Keratinocyte (primary cell): ENCODE measurements around the gene HABP2. TPM values are rescaled to one million over a fixed set of nuclear protein-coding genes. Genes with fewer than 3 reads are reported as not detected.

ENCODE experiments used
- DNase-seq: peaks from one replicate; pipeline ENCODE4 v3.0.0-alpha.2; 2011; ENCODE audit warnings: low read depth, missing footprints, low spot score
- FAIRE-seq: peaks from 2 replicates; lab custom pipeline; 2011; peaks lifted over from hg19 to GRCh38; lab: Jason Lieb, UNC
- H2AFZ ChIP-seq: 2 replicates; pipeline ENCODE4 v1.6.0; 2012; ENCODE audit warnings: low read length, control low read depth, inconsistent platforms; ENCODE audit not compliant: control insufficient read depth
- H3K27ac ChIP-seq: 2 replicates; pipeline ENCODE4 v1.5.1; 2011; ENCODE audit warnings: low read length; ENCODE audit not compliant: control insufficient read depth, insufficient read depth
- H3K27me3 ChIP-seq: 3 replicates; pipeline ENCODE4 v1.6.0; 2011; ENCODE audit warnings: low read length; ENCODE audit not compliant: control insufficient read depth, insufficient read depth; ENCODE audit errors: extremely low read depth
- H3K36me3 ChIP-seq, 2 experiments: 2 replicates in 1 of 2; 3 replicates in 1 of 2; pipeline ENCODE4 v1.5.1; 2011; ENCODE audit warnings: low read length in 2 of 2, mild to moderate bottlenecking in 1 of 2; ENCODE audit not compliant: control insufficient read depth in 2 of 2, insufficient read depth in 2 of 2; ENCODE audit errors: extremely low read depth in 1 of 2
- H3K4me1 ChIP-seq: 3 replicates; pipeline ENCODE4 v1.5.1; 2011; ENCODE audit warnings: low read length; ENCODE audit not compliant: control insufficient read depth, insufficient read depth; ENCODE audit errors: extremely low read depth
- H3K4me2 ChIP-seq: 3 replicates; pipeline ENCODE4 v1.6.0; 2011; ENCODE audit warnings: low read depth, low read length; ENCODE audit not compliant: control insufficient read depth, insufficient read depth; ENCODE audit errors: extremely low read depth
- H3K4me3 ChIP-seq, 3 experiments: fragments of 200-600 bp in 1 of 3; sonication (generic) in 1 of 3; 2 replicates in 2 of 3; 3 replicates in 1 of 3; pipeline ENCODE4 v1.5.1; 2011 to 2016; ENCODE audit warnings: low read length in 3 of 3, mild to moderate bottlenecking in 3 of 3, control low read depth in 2 of 3, inconsistent platforms in 1 of 3, low read depth in 1 of 3, mixed read lengths in 1 of 3, mixed run types in 1 of 3, moderate library complexity in 1 of 3; ENCODE audit not compliant: control insufficient read depth in 2 of 3, insufficient read depth in 2 of 3; ENCODE audit errors: extremely low read depth in 1 of 3
- H3K79me2 ChIP-seq: 2 replicates; pipeline ENCODE4 v1.6.0; 2012; ENCODE audit warnings: low read length; ENCODE audit not compliant: control insufficient read depth, insufficient read depth
- H3K9ac ChIP-seq: 3 replicates; pipeline ENCODE4 v1.6.0; 2011; ENCODE audit warnings: low read length; ENCODE audit not compliant: control insufficient read depth, insufficient read depth; ENCODE audit errors: extremely low read depth
- H3K9me1 ChIP-seq: 3 replicates; pipeline ENCODE4 v1.6.0; 2011; ENCODE audit warnings: low read length; ENCODE audit not compliant: control insufficient read depth, insufficient read depth; ENCODE audit errors: extremely low read depth
- H3K9me3 ChIP-seq: 2 replicates; pipeline ENCODE4 v1.5.1; 2012; ENCODE audit warnings: low read depth, low read length; ENCODE audit not compliant: control insufficient read depth
- H4K20me1 ChIP-seq: 3 replicates; pipeline ENCODE4 v1.6.0; 2011; ENCODE audit warnings: low read length; ENCODE audit not compliant: control insufficient read depth, insufficient read depth; ENCODE audit errors: extremely low read depth
- CTCF ChIP-seq, 3 experiments: IDR thresholded peaks in 1 of 3; conservative IDR thresholded peaks in 1 of 3; optimal IDR thresholded peaks in 1 of 3; 2 replicates in 2 of 3; 3 replicates in 1 of 3; pipeline versions ENCODE3 to v1.5.1; 2011; ENCODE audit warnings: low read length in 3 of 3, mild to moderate bottlenecking in 3 of 3, moderate library complexity in 2 of 3, control low read depth in 1 of 3, inconsistent platforms in 1 of 3; ENCODE audit not compliant: insufficient read depth in 2 of 3; ENCODE audit errors: extremely low read depth in 1 of 3
- EZH2 ChIP-seq: IDR thresholded peaks from one replicate; pipeline ENCODE4 v1.6.1; 2012; ENCODE audit warnings: inconsistent platforms, mild to moderate bottlenecking, low read length, moderate library complexity
- dilution Hi-C: fragments of 300-500 bp; cut with MboI; formaldehyde crosslinking; loops from one replicate; pipeline ENCODE4 v1.7.0; 2020; ENCODE audit warnings: low sequenced_read_pairs; ENCODE audit not compliant: extremely low pct_ligation_motif_present
- polyA plus RNA-seq, 5 experiments: library from polyadenylated mRNA; depleted of rRNA in 3 of 5; stranded (reverse) in 3 of 5; stranded (forward) in 1 of 5; unstranded in 1 of 5; fragments of >200 nt; gene quantifications; 1 replicate in 1 of 5; 2 replicates in 3 of 5; 3 replicates in 1 of 5; pipeline versions ENCODE4 v1.2.1 to v1.2.3, GENCODE V29; 2011 to 2012; ENCODE audit warnings: missing spikeins in 2 of 5, low read depth in 1 of 5, low replicate concordance in 1 of 5

The HABP2 gene
- polyA plus RNA-seq, 1 donor (not counting 4 experiments of a cell fraction or from before 2014, with no cell fraction given), result not detected

- no peak overlapping the region for H2AFZ ChIP-seq
- H3K4me2 ChIP-seq, result no peak overlapping the region
- H3K36me3 ChIP-seq, result no peaks in the 10 kb centered on the region
- dilution Hi-C loops, result no loop called here
- no peak for FAIRE-seq
- no peaks in the 10 kb centered on the region for H4K20me1 ChIP-seq
- H3K9ac ChIP-seq, result no peak overlapping the region
- no peak for TF ChIP-seq EZH2
- no peak for TF ChIP-seq CTCF (optimal IDR thresholded peaks at IDR 0.05 in 1 of 3, IDR thresholded peaks at IDR 0.05 in 1 of 3, conservative IDR thresholded peaks at IDR 0.05 in 1 of 3; ENCODE audit: extremely low read depth in 1 of 3, insufficient read depth in 2 of 3, low read length in 3 of 3)
- H3K27ac ChIP-seq, result no peak overlapping the region
- no peaks in the 10 kb centered on the region for H3K27me3 ChIP-seq
- no peaks in the 10 kb centered on the region for H3K9me3 ChIP-seq
- no peak for DNase-seq
- no peaks in the 10 kb centered on the region for H3K4me1 ChIP-seq
- no peaks in the 10 kb centered on the region for H3K9me1 ChIP-seq
- no peak overlapping the region for H3K4me3 ChIP-seq
- no peaks in the 10 kb centered on the region for H3K79me2 ChIP-seq
Observed at GRCh38 chr10:113518415-113518814, 34.4 kb upstream of the HABP2 start.

- Histone ChIP-seq H3K27me3 (no peaks in the 10 kb centered on the region), H3K4me2 (no peak overlapping the region), H3K79me2 (no peaks in the 10 kb centered on the region), H3K9me1 (no peaks in the 10 kb centered on the region), H4K20me1 (no peaks in the 10 kb centered on the region), H3K4me3 (no peak overlapping the region), H3K27ac (no peak overlapping the region), H3K9ac (no peak overlapping the region), H3K9me3 (no peaks in the 10 kb centered on the region), H3K4me1 (no peaks in the 10 kb centered on the region), H3K36me3 (no peaks in the 10 kb centered on the region), H2AFZ (no peak overlapping the region)
- TF ChIP-seq EZH2 (no peak), CTCF (optimal IDR thresholded peaks at IDR 0.05 in 1 of 3, IDR thresholded peaks at IDR 0.05 in 1 of 3, conservative IDR thresholded peaks at IDR 0.05 in 1 of 3; ENCODE audit: extremely low read depth in 1 of 3, insufficient read depth in 2 of 3, low read length in 3 of 3) (no peak)
- no peak for DNase-seq
- FAIRE-seq, result no peak
- dilution Hi-C loops, result no loop called here
Observed at GRCh38 chr10:113518816-113519591, 33.8 kb upstream of the HABP2 start.
